Retinal pigment epithelial cell (primary cell): ENCODE results near the gene VEGFA.

ENCODE experiments used
- DNase-seq: peaks from one replicate; pipeline ENCODE4 v3.0.0-alpha.2; 2010; ENCODE audit warnings: low read depth
- H3K4me3 ChIP-seq: 2 replicates; pipeline ENCODE4 v1.5.1; 2011; ENCODE audit warnings: mild to moderate bottlenecking, low read length, control low read depth, moderate library complexity
- TF ChIP-seq, protein P1 (sequence below): conservative IDR thresholded peaks from 2 replicates; pipeline ENCODE4 v1.5.1; 2011; ENCODE audit warnings: low read depth, low read length, control low read depth, inconsistent platforms

VEGFA gene

DNA sequence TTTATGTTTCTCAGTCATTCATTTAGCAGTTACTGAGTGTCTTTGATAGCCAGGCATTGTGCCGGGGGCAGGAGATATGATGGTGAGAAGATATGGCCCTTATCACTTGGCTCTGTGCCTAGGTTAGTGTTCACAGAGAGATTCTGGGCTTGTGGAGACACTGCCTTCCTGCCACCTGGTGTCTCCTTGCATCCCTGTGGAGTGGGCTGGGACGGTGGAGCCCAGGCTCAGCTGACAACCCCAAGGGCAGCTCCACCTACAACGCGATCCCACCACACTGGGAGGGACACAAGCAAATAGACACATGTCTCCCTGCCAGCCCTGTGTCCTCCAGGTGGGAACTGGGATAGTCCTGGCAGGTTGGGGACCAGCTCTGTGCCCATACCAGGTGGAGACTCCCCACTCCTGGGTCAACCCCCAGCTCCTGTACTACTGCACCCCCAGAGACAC, 30.3 kb upstream of the VEGFA start:
- no peak for DNase-seq
- TF ChIP-seq, protein P1, sequence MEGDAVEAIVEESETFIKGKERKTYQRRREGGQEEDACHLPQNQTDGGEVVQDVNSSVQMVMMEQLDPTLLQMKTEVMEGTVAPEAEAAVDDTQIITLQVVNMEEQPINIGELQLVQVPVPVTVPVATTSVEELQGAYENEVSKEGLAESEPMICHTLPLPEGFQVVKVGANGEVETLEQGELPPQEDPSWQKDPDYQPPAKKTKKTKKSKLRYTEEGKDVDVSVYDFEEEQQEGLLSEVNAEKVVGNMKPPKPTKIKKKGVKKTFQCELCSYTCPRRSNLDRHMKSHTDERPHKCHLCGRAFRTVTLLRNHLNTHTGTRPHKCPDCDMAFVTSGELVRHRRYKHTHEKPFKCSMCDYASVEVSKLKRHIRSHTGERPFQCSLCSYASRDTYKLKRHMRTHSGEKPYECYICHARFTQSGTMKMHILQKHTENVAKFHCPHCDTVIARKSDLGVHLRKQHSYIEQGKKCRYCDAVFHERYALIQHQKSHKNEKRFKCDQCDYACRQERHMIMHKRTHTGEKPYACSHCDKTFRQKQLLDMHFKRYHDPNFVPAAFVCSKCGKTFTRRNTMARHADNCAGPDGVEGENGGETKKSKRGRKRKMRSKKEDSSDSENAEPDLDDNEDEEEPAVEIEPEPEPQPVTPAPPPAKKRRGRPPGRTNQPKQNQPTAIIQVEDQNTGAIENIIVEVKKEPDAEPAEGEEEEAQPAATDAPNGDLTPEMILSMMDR, result no peak
- no peak overlapping the region for H3K4me3 ChIP-seq

DNA sequence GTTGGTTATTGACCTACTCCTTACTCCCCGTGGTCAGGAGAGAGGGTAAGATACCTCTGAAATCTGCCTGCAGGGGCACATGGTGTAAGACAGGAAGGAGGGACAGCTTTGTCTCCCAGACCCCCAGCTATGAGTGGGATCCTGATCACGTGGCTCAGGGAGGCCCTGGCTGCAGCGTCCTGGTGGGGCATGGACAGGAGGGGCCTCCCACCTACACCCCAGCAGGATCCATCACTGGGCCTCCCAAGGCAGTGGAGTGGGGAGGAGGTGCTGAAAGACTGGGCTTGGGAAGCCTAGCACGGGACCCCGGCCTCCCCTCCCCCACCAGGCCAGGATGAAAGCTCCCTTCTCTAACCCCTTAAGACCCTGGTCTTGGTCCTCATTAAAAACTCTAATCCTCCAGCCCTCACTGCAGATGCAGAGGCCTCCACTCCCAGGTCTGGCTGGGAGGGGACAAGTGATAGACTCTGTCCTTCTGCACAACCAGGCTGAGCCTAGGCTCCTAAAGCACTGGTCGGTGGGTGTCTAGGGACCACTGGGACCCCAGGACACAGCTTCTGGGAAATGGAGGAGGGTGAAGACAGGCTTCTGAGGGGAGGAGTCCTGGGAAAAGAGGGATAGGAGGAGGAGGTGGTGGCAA, 29.6 kb upstream of the VEGFA start:
- no peak for DNase-seq
- TF ChIP-seq, protein P1, result no peak
- no peak overlapping the region for H3K4me3 ChIP-seq

- TF ChIP-seq, protein P1, result no peak
- DNase-seq, result no peak
- H3K4me3 ChIP-seq, result no peak overlapping the region
Measured at GRCh38 chr6:43740961-43741764, 28.8 kb upstream of the VEGFA start.

DNA sequence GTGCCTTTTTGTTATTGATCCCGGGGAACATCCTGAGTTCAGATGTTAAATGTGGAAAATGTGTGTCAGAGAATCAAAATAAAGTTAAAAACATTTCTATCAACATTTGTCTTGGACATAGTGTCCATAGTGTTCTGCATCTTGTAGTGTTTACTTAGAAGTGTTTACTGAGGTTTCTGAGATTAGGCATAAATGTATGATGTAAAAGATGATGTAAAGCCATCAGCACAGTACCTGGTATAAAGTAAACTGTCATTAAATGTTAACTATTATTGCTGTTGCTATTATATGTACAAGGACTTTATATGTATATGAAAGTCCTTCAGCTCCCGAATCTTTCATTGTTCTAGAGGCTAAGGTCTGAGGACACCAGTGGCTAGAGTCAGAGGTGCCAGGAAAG, 28.2 kb upstream of the VEGFA start:
- H3K4me3 ChIP-seq, result no peak overlapping the region
- TF ChIP-seq, protein P1, result no peak
- no peak for DNase-seq

GRCh38 chr6:43742285-43742684, 27.7 kb upstream of the VEGFA start:
- DNase-seq, result no peak
- TF ChIP-seq, protein P1, result no peak
- no peak overlapping the region for H3K4me3 ChIP-seq

- no peak for DNase-seq
- no peak overlapping the region for H3K4me3 ChIP-seq
- TF ChIP-seq, protein P1, result no peak
Measured at GRCh38 chr6:43742931-43743632, 26.9 kb upstream of the VEGFA start.
